Right lobe of liver (tissue), 4 donors: ENCODE measurements around the gene POLE.

Source experiments
- CTCF ChIP-seq, 4 donors: fragments of 200-600 bp in 3 of 4; fragments of 450-650 bp in 1 of 4; IDR thresholded peaks; one replicate each; pipeline versions ENCODE4 v1.5.1 to v1.8.0; 2016 to 2022; ENCODE audit warnings: antibody characterized with exemption in 4 of 4, mild to moderate bottlenecking in 2 of 4
- POLR2A ChIP-seq: fragments of 450-650 bp; IDR thresholded peaks from one replicate; pipeline ENCODE4 v1.6.1; 2017; ENCODE audit warnings: antibody characterized with exemption, mild to moderate bottlenecking
- donor health status: DM: no; HTN: no; CAD: no.
- donor health status: DM: no; HTN: no; CAD: no.
- donor health status: DM: no; HTN: yes; CAD: no.

- TF ChIP-seq CTCF (IDR thresholded peaks at IDR 0.05) (no peak), POLR2A (no peak)
Measured at GRCh38 chr12:132634411-132634990, 52.6 kb downstream of the POLE start.
